BE2C (cell line): ENCODE measurements around the gene IL10RA.

Source experiments
- DNase-seq: peaks from one replicate; pipeline ENCODE4 v3.0.0-alpha.2; 2020
- H3K27me3 ChIP-seq: fragments of 250-450 bp; sonication (Bioruptor Pico); 2 replicates; pipeline ENCODE4 v1.5.1; 2020; ENCODE audit warnings: mild to moderate bottlenecking
- H3K36me3 ChIP-seq: fragments of 250-450 bp; sonication (Bioruptor Pico); 2 replicates; pipeline ENCODE4 v1.5.1; 2020; ENCODE audit warnings: mild to moderate bottlenecking
- H3K4me1 ChIP-seq: fragments of 250-450 bp; sonication (Bioruptor Pico); 2 replicates; pipeline ENCODE4 v1.5.1; 2020
- H3K4me3 ChIP-seq: 2 replicates; pipeline ENCODE4 v1.5.1; 2011; ENCODE audit warnings: low read depth, low read length
- H3K9me3 ChIP-seq: fragments of 250-450 bp; sonication (Bioruptor Pico); 2 replicates; pipeline ENCODE4 v1.5.1; 2020
- CTCF ChIP-seq: IDR thresholded peaks from 2 replicates; pipeline ENCODE4 v1.5.1; 2012; ENCODE audit warnings: mild to moderate bottlenecking, low read depth, low read length

IL10RA gene

GRCh38 chr11:117999354-117999993 lies 13.3 kb downstream of the IL10RA start:
- no peak for DNase-seq
- no peak overlapping the region for H3K4me3 ChIP-seq
- H3K27me3 ChIP-seq = no peaks in the 10 kb centered on the region
- TF ChIP-seq CTCF = no peak
- H3K9me3 ChIP-seq = no peaks in the 10 kb centered on the region
- no peaks in the 10 kb centered on the region for H3K4me1 ChIP-seq
- H3K36me3 ChIP-seq = no peaks in the 10 kb centered on the region

GRCh38 chr11:118000067-118000849 lies 14.1 kb downstream of the IL10RA start:
- no peak overlapping the region for H3K4me3 ChIP-seq
- no peak for TF ChIP-seq CTCF
- DNase-seq = no peak
- H3K4me1 ChIP-seq = no peaks in the 10 kb centered on the region
- no peaks in the 10 kb centered on the region for H3K36me3 ChIP-seq
- 0 out of 2 replicates have a peak, but pooled peaks cover 4% of the 10 kb centered on the region for H3K27me3 ChIP-seq
- H3K9me3 ChIP-seq = no peaks in the 10 kb centered on the region

- DNase-seq = no peak
- Histone ChIP-seq H3K9me3 (no peaks in the 10 kb centered on the region), H3K27me3 (0 out of 2 replicates have a peak, but pooled peaks cover 4% of the 10 kb centered on the region), H3K4me1 (no peaks in the 10 kb centered on the region), H3K4me3 (no peak overlapping the region), H3K36me3 (no peaks in the 10 kb centered on the region)
- TF ChIP-seq CTCF = no peak
These were observed 14.6 kb downstream of the IL10RA start for GRCh38 chr11:118000850-118001228.

GRCh38 chr11:118001494-118001971 lies 15.3 kb downstream of the IL10RA start:
- no peaks in the 10 kb centered on the region for H3K9me3 ChIP-seq
- H3K36me3 ChIP-seq = no peaks in the 10 kb centered on the region
- TF ChIP-seq CTCF = no peak
- 0 out of 2 replicates have a peak, but pooled peaks cover 4% of the 10 kb centered on the region for H3K27me3 ChIP-seq
- H3K4me3 ChIP-seq = no peak overlapping the region
- no peak for DNase-seq
- no peaks in the 10 kb centered on the region for H3K4me1 ChIP-seq

- Histone ChIP-seq H3K4me1 (no peaks in the 10 kb centered on the region), H3K4me3 (no peak overlapping the region), H3K27me3 (0 out of 2 replicates have a peak, but pooled peaks cover 4% of the 10 kb centered on the region), H3K9me3 (no peaks in the 10 kb centered on the region), H3K36me3 (no peaks in the 10 kb centered on the region)
- DNase-seq = no peak
- TF ChIP-seq CTCF = no peak
These were observed 15.9 kb downstream of the IL10RA start for GRCh38 chr11:118002010-118002540.
